Activated CD4-positive, alpha-beta T cell treated with anti-CD3 and anti-CD28 coated beads, Interleukin-2, amount 50 U/mL, for 24 hours (primary cell): ENCODE data around the gene WIPF3.

ENCODE experiments used
- DNase-seq, 2 donors: peaks; one replicate each; pipeline ENCODE4 v3.0.0-alpha.2; 2020; ENCODE audit warnings: low read depth in 1 of 2, low spot score in 1 of 2

The WIPF3 gene

DNA sequence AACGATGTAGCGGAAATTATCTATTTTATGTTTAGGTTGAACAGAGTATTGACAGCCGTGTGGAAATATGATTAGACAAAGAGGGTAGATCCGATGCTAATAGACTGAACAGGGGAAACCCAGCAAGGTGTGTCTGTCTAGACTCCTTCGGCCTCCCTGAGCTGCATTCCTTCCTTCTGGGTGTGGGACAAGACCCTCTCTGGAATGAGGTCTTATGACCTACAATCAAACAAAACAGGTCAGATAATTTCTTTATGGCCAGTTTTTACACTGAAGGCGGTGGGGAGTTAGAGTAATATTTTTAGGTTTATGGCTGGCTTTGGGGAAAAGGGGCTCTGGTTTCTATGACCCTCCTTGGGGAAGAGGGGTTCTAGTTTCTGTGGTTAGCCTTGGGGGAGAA, 41.2 kb downstream of the WIPF3 start:
- DNase-seq = no peak

DNA sequence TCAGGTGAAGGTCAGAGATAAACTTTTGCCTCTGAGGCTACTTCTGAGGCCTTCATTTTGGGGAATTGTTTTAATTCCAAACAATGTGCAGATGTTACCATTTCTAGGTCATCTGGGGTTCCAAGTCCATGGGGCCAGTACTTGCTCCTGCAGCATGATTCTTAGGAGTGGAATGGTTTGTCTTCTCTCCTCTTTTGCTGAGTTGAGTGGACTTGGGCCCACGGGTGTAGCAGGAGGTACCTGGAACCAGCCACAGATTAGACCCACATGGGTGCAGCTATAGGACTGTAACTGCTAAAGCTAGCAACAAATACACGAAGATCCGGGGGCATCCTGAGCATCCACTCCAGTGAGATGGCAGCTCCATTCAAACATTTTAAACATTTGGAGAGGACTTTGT, 41.6 kb downstream of the WIPF3 start:
- no peak for DNase-seq

DNA sequence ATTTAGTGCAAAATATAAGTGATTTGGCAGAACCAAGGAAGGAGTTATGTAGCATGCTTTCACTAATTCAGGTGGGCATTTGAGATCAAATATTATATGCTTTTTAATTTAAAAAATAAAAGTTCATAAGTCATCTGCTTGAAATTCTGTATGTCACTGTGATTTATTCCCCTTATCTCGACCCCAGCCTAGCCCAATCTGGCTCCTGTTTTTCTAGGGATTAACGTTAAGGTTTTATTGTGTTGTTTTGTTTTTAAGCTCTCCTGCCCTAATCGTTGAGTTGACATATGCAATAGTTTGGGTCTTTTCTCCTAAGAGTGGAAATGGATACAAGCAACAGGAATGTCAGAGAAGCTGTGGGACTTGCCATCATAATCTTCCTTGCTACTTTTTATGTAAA, 42.6 kb downstream of the WIPF3 start:
- no peak for DNase-seq

DNA sequence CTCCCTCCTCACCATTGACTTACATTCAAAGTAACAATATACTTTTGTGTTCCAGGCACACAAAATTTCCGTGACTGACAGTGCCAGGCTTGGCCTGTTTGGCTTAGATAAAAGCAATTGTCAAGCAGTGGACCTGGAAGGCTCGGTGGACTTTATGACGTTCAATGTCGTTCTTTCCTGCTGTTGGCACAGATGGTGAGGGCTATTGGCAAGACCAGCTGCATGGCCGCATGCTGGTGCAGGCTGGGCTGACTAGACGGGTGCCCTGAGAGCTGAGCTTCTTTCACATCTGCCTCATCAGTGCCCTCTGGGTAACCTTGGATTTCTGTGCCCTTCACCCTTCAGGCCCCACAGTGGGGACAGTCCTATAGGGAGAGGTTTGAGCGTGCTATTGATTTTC, 45.2 kb downstream of the WIPF3 start:
- no peak for DNase-seq

DNA sequence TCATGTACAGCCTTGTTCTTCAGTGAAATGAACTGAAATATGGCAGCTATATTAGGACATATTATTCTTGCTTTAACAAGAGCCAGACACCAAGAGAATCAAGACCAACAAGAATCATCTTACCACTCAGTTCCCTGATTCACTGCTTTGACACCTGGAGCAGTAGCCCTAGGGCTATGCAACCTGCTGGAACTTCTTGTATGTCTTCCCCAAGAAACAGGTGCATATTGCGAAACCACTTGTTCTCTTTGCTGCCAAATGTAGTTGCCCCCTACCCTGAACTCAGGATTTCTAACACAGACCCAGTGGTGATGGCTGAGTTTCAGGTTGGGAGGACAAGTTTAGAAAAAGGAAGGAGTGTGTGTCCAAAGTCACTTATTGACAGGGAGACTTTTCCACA, 46.1 kb downstream of the WIPF3 start:
- no peak for DNase-seq

DNA sequence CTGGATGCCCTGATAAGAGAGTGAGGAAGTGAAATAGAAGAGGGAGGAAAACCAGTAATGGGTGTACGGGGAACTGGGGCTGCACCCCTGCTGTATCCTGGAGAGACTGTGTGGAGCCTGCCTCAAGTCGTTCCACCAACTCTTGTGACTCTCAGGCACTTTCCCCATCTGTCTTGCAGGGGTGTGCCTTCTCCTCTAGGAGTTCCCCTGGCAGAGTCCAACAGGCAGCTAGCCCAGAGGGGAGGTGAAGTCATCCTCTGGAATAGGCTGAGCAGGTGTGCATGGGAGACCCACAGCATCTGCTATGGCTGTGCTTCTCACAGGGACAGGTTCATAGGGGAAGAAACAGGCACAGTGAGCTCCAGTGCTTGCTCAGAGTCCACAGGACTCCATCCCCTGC, 46.8 kb downstream of the WIPF3 start:
- no peak for DNase-seq

DNA sequence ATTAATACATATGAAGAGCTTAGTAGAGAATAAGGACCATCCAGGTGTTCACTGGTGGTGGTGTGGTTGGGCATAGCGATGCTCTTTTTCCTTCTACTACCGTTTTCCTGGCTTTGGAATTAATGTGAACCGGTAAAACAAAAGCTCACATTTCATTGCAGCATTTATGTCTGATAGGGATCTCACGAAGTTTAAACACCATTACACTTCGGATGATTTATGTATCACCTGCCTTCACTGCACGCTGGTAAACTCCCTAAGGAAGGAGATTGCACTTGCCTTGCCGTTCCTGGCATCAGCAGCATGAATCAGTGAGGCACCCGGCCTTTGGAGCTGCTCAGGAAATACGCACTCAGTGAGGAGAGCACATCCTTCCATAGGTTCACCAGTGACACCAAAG, 47.5 kb downstream of the WIPF3 start:
- DNase-seq = no peak

DNA sequence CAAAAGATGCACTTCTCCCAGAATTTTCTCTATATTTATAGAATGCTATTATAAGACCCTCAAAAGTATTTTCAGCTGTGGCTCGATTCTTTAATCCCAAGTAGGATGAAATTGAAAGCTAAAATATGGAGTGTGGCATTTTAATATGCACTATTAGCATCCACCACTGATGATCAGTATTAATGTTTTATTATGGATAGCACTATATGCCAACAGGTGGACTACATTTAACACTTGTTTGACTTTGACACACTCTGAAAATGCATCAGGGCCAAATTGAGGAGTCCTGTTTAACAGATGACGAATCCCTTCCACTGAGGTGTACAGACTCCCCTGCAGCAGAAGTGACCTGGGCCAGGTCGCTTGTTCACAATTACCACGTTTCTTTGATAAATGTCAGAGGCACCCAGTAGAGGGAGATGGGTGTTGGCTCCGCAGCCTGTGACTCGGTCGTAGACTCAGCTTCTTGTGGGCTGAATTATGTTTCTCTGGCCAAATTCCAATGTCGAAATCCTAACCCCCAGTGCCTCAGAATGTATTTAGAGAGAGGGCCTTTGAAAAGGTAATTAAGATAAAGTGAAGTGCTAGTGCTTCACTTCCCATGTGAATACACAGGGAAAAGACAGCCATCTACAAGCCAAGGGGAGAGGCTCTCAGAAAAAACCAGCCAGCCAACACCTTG, 48.1 kb downstream of the WIPF3 start:
- no peak for DNase-seq

DNA sequence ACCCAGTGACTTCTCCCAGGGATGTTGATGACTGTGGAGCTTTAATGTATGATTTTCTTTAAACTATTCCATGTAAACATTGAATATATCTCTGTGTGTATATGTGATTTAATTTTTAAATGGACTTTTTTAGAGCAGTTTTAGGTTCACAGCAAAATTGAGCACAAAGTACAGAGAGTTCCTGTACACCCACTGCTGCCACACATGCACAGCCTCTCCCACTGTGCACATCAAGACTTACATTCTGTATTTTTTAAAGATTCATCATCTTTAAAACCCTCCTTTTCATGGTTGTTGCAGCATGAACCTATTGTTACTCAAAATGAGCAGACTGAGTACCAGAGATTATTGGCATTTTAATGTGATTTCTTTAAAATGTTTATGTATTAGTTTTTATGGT, 51.3 kb downstream of the WIPF3 start:
- DNase-seq = no peak

DNA sequence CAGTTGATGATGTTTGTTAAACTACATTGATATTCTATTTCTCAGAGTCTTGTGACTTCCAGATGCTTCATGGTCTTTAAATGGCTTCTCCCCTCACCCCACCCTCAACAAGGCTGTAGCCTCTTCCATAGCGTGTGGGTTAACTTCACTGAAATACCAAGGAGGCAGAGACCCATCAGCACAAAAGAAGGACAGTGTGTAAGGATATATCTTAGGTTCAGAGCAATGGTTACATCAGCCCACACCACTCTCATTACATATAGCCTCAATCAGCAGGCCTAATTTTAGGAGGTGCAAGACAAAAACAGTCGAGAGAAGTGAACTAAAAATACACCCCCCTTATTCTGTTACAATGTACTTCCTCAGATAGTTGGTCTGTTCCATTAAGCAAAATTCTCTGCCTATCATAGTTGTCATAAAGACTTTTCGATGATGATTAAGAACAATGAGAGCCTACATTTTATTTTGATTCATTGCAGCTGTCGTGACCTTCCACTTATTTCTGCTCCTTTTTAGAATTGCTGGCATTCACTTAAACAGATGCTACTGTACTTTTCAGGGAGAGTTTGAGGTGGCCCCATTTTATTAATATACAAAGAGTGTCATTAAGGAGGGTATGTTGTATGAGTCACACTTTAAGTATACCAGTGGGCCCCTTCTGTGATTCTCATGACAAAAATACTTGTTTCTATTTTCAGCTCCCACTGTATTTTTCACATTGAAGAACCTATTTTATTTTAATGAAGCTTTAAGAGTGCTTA, 52.1 kb downstream of the WIPF3 start:
- no peak for DNase-seq

DNA sequence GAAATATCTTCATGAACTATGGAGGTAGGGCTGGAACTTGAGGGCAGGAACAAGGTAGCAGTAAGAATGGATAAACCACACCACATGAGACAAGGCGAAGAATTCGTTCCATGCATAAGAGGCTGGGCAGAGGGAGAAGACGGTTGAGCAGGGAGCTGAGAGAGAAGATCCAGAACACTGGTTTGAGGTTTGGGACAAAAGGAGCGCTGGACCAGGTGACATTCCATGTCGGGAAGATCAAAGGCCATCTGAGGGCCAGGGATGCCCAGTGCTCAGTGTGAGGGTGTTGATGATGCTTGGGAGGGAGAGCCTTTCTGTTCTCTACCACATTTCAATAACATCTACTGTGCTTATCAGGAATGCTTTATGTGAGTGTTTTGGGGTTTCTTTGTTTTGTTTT, 52.8 kb downstream of the WIPF3 start:
- no peak for DNase-seq

DNA sequence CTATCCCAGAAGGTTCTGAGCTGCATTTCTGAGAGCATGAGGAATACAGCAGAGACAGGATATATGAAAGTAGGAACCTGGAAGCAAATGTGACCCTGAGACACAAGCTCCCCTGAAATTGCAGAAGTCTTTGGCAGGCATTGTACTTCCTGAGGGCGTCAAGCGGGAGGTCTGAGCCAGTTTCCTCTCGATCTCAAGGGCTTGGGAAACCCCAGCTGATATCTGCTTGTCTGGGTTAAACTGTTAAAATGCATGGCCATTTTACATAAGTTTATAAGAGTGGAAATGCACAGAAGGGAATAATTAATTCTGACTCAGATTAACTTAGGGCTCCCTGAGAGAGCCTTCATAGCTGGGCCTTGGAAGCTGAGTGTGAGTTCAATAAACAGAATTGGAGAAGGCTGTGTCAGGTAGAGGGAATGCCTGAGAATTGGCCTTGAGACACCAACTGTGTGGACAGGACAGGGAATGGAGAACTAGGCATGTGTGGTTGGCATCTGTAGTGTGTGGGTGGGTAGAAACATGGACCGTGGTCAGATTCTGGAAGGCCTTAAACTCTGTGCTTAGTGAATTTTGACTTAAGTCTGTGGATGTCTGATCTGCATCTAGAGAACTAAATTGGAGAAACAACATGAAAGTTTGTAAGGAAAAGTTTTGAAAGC, 53.3 kb downstream of the WIPF3 start:
- DNase-seq = no peak

DNA sequence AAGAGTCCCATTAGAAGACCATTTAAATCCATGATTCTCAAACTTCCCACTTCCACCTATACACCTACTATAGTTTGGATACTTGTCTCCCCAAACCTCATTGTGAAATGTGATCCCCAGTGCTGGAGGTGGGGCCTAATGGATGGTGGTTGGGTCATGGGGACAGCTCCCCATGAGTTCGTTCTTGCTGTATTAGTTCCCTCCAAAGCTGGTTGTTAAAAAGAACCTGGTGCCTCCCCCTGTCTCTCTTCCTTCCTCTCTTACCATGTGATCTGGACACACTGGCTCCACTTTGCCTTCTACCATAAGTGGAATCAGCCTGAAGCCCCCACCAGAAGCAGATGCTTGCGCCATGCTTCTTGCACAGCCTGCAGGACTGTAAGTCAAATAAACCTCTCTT, 53.9 kb downstream of the WIPF3 start:
- no peak for DNase-seq

DNA sequence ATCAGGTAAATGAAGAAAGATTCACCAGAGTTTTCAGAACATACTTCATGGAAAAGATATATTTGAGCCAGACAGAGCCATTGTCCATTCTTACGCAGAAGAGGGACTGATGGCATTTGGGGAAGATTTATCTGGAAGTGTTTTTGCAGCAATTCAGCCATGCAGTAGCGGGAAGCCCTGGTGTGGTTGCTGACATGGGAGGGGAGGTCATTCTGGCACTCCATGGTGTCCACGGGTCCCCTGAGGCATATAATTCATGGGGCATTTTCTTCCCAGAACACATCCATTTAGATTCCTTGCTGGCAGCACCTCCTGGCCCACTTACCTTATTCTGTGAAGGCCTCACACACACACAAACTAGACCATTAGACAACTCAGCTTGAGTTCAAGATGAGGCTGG, 55.6 kb downstream of the WIPF3 start:
- DNase-seq = no peak

DNA sequence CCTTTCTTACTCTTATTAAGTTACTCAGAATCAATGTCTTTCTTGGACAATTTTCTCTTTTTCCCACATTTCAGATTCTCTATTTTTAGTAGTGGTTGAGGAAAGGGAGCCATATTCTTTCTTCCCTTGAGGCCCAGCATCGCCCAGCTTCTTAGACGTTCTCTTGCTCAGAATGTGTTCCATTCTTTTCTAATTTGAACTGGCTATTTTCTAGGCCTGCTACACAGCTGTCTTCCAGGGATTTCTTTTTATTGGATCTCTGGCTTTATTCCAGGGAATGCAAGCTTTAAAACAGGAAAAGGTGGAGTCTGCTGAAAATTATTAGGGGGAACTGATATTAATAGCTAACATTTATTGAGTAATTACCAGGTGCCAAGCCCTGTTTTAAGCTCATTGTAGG, 58.3 kb downstream of the WIPF3 start:
- DNase-seq = no peak

DNA sequence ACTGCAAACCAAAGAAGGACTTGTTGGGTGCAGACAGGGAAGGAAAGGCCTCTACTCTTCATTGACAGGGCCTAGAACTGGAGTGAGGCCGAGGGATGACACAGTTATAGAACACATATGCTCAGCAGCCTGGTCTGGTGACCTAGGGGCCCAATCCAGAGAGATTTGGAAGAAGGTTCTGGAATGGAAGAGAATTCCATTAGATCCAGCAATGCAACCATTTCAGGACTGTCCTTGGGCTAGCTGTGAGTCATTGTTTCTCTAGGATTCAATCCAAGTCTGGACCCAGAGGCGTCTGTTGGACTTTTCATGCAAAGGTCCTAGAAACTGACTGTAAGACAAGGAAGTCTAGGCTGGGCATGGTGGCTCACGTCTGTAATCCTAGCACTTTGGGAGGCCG, 59.2 kb downstream of the WIPF3 start:
- DNase-seq = no peak

DNA sequence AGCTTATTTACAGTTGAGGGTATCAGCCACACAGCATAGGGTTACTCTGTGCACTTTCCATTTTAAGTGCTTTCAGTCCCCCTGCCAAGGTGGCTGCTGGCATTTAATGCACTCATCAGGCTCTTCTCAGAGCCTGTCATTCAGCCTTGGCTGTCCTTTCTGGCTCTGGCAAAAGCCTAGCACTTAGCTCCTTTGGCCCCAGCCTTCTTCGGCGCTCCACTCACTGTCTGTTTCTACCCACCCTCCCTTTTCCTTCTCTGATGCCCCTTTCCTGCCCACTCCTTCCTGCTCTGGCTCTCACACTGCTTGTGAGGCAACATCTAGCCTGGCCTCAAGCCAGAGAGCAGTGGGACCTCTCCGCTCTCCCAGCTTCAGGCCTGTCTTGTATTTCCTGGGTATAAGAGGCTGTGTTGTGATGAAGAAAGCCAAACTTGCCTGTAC, 60.2 kb downstream of the WIPF3 start:
- no peak for DNase-seq

DNA sequence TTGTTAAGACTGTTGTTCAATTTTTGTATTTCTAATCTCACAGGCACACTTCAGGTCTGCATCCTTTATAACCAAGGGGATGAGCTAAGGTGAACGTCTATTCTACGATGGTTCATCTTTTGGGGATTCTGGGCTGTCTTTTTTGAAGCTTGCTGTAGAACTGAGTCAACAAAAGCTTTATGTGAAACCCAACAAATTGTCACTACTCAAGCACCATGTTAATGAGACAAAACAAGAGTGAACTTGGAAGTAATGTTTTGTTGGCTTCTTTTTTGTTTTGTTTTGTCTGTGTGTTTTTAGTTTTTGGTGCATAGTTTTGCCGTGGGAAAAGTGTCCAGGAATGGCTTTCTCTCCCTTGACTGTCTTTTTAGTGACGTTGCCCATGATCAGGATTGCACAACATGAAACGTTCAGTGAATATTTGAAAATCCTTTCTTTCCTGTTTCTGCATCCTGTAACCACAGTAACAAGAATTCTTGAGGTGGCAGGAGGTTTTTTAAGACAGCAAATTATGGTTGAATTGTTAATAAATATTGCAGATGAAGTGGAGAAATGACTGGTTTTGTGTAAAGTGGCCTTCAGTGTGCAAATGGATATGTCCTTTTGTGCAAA, 65.6 kb downstream of the WIPF3 start:
- no peak for DNase-seq

DNA sequence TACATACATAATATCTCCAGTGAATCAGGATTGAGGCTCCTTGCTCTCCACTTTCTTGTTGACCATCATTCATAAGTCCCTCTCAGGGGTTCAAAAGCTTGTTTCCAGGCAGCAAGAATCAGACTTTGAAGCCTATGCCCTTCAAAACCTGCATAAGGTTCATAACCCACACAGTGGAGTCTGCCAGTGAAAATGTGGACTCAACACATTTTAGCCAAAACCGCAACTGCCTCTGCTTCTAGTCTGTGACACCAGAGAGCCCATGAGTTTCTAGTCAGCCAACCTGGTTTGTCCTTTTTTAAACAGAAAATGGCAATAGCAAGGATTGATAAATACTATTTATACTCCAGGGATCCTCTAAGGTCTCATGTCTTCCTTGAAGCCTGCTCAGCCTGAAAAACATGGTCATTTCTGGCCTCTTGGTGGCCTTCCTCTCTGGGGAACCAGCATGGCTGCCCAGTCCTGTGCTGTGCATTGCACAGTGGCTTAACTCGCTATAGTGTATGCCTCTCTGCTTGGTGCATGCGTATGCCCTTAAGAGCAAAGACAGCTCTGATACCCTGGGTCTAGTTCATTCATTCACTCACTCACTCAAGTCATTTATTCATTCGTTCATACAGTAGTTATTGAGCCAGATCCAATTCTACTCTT, 67.5 kb downstream of the WIPF3 start:
- DNase-seq = no peak

DNA sequence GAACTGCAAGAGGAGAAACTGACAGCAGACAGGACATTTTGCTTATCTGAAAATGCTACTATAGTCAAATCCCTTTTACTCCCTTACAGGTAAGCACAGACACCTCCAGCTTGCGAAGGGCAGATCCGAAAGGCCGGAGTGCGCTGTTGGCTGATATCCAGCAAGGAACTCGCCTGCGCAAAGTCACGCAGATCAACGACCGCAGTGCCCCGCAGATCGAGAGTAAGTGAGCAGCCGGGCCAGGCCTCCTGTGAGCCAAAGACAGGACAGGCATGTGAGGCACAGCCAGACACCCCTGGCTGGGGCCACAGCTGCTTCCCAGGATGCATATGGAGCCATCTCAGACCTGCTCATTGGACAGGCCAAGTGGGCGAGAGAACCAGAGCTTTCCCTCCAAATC, 69.4 kb downstream of the WIPF3 start:
- DNase-seq = no peak

DNA sequence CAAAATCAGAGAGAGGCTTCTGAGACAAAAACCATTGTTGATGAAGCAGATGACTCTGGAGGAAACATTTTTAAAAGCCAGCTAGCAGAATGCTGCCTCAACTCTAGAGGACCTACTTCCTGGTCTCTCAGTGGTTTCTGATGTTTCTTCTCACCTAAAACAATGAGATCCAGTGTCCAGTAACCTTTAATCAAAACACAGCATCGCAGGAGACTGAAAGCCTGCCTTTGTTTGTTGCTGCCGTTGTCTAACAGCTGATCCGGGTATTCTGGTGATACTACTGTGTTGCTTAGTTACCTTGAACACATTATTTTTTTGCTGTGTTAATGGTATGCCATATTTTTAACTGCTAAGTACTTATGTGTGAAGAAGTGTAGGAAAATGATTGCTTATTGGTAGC, 70.9 kb downstream of the WIPF3 start:
- DNase-seq = no peak
